GM12878 (cell line): ENCODE data around the gene HJURP.

Experiments used
- ZNF274 ChIP-seq: IDR thresholded peaks from one replicate; pipeline ENCODE4 v1.8.0; 2011; ENCODE audit not compliant: insufficient read length, insufficient read depth
- TF ChIP-seq, protein P1 (sequence below), 3 experiments: IDR thresholded peaks in 2 of 3; conservative IDR thresholded peaks in 1 of 3; 2 replicates each; pipeline ENCODE4 v1.5.1; 2011; ENCODE audit warnings: low read depth in 3 of 3, low read length in 3 of 3, mild to moderate bottlenecking in 3 of 3, control low read depth in 2 of 3, moderate library complexity in 2 of 3, inconsistent platforms in 1 of 3, mixed read lengths in 1 of 3; ENCODE audit not compliant: control insufficient read depth in 2 of 3, insufficient read depth in 1 of 3; ENCODE audit errors: extremely low read depth in 1 of 3

DNA sequence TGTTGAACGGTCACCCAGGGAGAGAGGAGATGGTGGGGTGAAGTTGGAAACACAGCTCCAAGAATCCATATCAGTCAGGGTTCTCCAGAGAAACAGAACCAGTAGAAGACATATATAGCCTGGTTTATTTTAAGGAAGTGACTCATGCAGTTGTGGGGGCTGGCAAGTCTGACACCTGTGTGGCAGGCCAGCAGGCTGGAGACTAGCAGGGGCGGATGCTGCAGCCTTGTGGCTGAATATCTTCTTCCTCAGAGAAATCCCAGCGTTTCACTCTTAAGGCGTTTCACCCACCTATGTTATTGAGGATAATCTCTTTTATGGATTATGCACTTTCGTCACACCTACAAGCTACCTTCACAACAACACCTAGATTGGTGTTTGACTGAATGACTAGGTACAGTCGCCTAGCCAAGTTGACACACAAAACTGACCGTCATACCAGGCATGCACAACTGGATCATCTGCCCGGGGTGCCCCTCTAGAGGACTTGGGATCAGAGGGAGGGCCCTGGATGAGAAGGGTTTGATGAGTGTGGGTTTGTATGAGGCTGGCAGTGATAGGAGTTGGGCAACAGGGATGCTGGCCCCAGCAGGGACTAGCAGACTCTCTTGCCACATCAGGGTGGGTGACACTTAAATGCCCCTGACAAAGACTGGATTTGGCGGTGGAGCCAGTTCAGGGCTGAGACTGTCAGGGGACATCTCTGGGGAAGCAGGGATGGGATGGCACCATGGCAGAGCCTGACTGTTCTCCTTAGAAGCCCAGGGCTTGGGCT is 52.8 kb downstream of the HJURP start:
- TF ChIP-seq, protein P1, sequence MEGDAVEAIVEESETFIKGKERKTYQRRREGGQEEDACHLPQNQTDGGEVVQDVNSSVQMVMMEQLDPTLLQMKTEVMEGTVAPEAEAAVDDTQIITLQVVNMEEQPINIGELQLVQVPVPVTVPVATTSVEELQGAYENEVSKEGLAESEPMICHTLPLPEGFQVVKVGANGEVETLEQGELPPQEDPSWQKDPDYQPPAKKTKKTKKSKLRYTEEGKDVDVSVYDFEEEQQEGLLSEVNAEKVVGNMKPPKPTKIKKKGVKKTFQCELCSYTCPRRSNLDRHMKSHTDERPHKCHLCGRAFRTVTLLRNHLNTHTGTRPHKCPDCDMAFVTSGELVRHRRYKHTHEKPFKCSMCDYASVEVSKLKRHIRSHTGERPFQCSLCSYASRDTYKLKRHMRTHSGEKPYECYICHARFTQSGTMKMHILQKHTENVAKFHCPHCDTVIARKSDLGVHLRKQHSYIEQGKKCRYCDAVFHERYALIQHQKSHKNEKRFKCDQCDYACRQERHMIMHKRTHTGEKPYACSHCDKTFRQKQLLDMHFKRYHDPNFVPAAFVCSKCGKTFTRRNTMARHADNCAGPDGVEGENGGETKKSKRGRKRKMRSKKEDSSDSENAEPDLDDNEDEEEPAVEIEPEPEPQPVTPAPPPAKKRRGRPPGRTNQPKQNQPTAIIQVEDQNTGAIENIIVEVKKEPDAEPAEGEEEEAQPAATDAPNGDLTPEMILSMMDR (IDR thresholded peaks at IDR 0.05 in 2 of 3, conservative IDR thresholded peaks at IDR 0.05 in 1 of 3; ENCODE audit: control insufficient read depth in 2 of 3, extremely low read depth in 1 of 3, insufficient read depth in 1 of 3, low read depth in 3 of 3, low read length in 3 of 3), result no peak
- no peak for TF ChIP-seq ZNF274
